ENCODE results near the gene SMIM43.
"Not testable (repeated sequence)": the region's sequence is repeated elsewhere in the genome, so short reads cannot be mapped to it uniquely, and the experiment has no call there.

The SMIM43 gene

GRCh38 chr4:121784401-121784800, 19.4 kb upstream of the SMIM43 start:
- no peak for DNase-seq

GRCh38 chr4:121783210-121783609, 18.2 kb upstream of the SMIM43 start:
- DNase-seq = no peak

- no peak for DNase-seq
Observed at GRCh38 chr4:121778991-121779628, 14.1 kb upstream of the SMIM43 start.

GRCh38 chr4:121777625-121778024, 12.7 kb upstream of the SMIM43 start:
- no peak for DNase-seq

- DNase-seq = no peak
Observed at GRCh38 chr4:121776610-121777401, 11.8 kb upstream of the SMIM43 start.

- no peak for DNase-seq
Observed at GRCh38 chr4:121773883-121774282, 8.9 kb upstream of the SMIM43 start.

GRCh38 chr4:121771869-121772268, 6.9 kb upstream of the SMIM43 start:
- no peak for DNase-seq

GRCh38 chr4:121769341-121769740, 4.4 kb upstream of the SMIM43 start:
- DNase-seq = no peak

GRCh38 chr4:121767166-121767565, 2.2 kb upstream of the SMIM43 start:
- no peak for DNase-seq

GRCh38 chr4:121765971-121766538, 1.1 kb upstream of the SMIM43 start:
- DNase-seq = no peak

- DNase-seq = no peak
Observed at GRCh38 chr4:121765368-121765705, 373 bp upstream of the SMIM43 start.

GRCh38 chr4:121764303-121764701, 662 bp downstream of the SMIM43 start:
- no peak for DNase-seq

GRCh38 chr4:121760205-121760604, 4.8 kb downstream of the SMIM43 start:
- no peak for DNase-seq

- no peak for DNase-seq
Observed at GRCh38 chr4:121758925-121759568, 5.9 kb downstream of the SMIM43 start.

- not testable (repeated sequence) for DNase-seq
Observed at GRCh38 chr4:121752142-121752541, 12.8 kb downstream of the SMIM43 start.

- DNase-seq = no peak
Observed at GRCh38 chr4:121749225-121749624, 15.7 kb downstream of the SMIM43 start.

- no peak for DNase-seq
Observed at GRCh38 chr4:121742794-121743193, 22.2 kb downstream of the SMIM43 start.

- DNase-seq = no peak
Observed at GRCh38 chr4:121741751-121742150, 23.2 kb downstream of the SMIM43 start.

GRCh38 chr4:121740796-121741409, 24.1 kb downstream of the SMIM43 start:
- DNase-seq = no peak

- DNase-seq = no peak
Observed at GRCh38 chr4:121739575-121739974, 25.4 kb downstream of the SMIM43 start.

GRCh38 chr4:121738780-121739535, 26.0 kb downstream of the SMIM43 start:
- DNase-seq = peak in 2 of 56 donors; percentile 5 to 11

Data from amygdala (tissue), 56 donors.